ENCODE measurements around the gene SMIM12.
"Not testable (repeated sequence)": the region's sequence is repeated elsewhere in the genome, so short reads cannot be mapped to it uniquely, and the experiment has no call there.

Gene SMIM12

GRCh38 chr1:34816778-34817177 is 42.8 kb downstream of the SMIM12 start:
- Histone ChIP-seq H3K27me3 (ENCODE audit: low read depth, low read length) (no peaks in the 10 kb centered on the region), H3K9me3 (ENCODE audit: control insufficient read depth in 1 of 2, low read length in 2 of 2) (no peaks in the 10 kb centered on the region), H3K36me3 (ENCODE audit: control insufficient read depth in 1 of 2, insufficient read depth in 2 of 2, low read length in 2 of 2) (peaks cover 0 to 3% of the 10 kb centered on the region in 2 donors), H3K4me1 (ENCODE audit: control insufficient read depth in 1 of 2, insufficient read depth in 2 of 2, low read length in 2 of 2) (no peaks in the 10 kb centered on the region), H3K4me3 (ENCODE audit: low read depth in 1 of 2, low read length in 2 of 2) (no peak overlapping the region), H3K27ac (ENCODE audit: low read length) (no peak overlapping the region)

- H3K4me1 ChIP-seq (ENCODE audit: control insufficient read depth in 1 of 2, insufficient read depth in 2 of 2, low read length in 2 of 2): no peaks in the 10 kb centered on the region
- no peaks in the 10 kb centered on the region for H3K27me3 ChIP-seq (ENCODE audit: low read depth, low read length)
- no peaks in the 10 kb centered on the region for H3K9me3 ChIP-seq (ENCODE audit: control insufficient read depth in 1 of 2, low read length in 2 of 2)
- H3K4me3 ChIP-seq (ENCODE audit: low read depth in 1 of 2, low read length in 2 of 2): no peak overlapping the region
- H3K36me3 ChIP-seq (ENCODE audit: control insufficient read depth in 1 of 2, insufficient read depth in 2 of 2, low read length in 2 of 2): peaks cover 0 to 3% of the 10 kb centered on the region in 2 donors
- no peak overlapping the region for H3K27ac ChIP-seq (ENCODE audit: low read length)
Measured at GRCh38 chr1:34816332-34816731, 43.2 kb downstream of the SMIM12 start.

- H3K27me3 ChIP-seq (ENCODE audit: low read depth, low read length); H3K36me3 ChIP-seq (ENCODE audit: control insufficient read depth in 1 of 2, insufficient read depth in 2 of 2, low read length in 2 of 2); H3K27ac ChIP-seq (ENCODE audit: low read length); H3K4me1 ChIP-seq (ENCODE audit: control insufficient read depth in 1 of 2, insufficient read depth in 2 of 2, low read length in 2 of 2); H3K9me3 ChIP-seq (ENCODE audit: control insufficient read depth in 1 of 2, low read length in 2 of 2); H3K4me3 ChIP-seq (ENCODE audit: low read depth in 1 of 2, low read length in 2 of 2): not testable (repeated sequence)
Measured at GRCh38 chr1:34810781-34811180, 48.8 kb downstream of the SMIM12 start.

GRCh38 chr1:34808051-34808810 is 51.3 kb downstream of the SMIM12 start:
- no peak overlapping the region for H3K27ac ChIP-seq (ENCODE audit: low read length)
- no peaks in the 10 kb centered on the region for H3K4me1 ChIP-seq (ENCODE audit: control insufficient read depth in 1 of 2, insufficient read depth in 2 of 2, low read length in 2 of 2)
- H3K36me3 ChIP-seq (ENCODE audit: control insufficient read depth in 1 of 2, insufficient read depth in 2 of 2, low read length in 2 of 2): peaks cover 0 to 5% of the 10 kb centered on the region in 2 donors
- H3K27me3 ChIP-seq (ENCODE audit: low read depth, low read length): no peaks in the 10 kb centered on the region
- no peaks in the 10 kb centered on the region for H3K9me3 ChIP-seq (ENCODE audit: control insufficient read depth in 1 of 2, low read length in 2 of 2)
- H3K4me3 ChIP-seq (ENCODE audit: low read depth in 1 of 2, low read length in 2 of 2): no peak overlapping the region

GRCh38 chr1:34806396-34806795 is 53.2 kb downstream of the SMIM12 start:
- Histone ChIP-seq H3K27me3 (ENCODE audit: low read depth, low read length) (no peaks in the 10 kb centered on the region), H3K9me3 (ENCODE audit: control insufficient read depth in 1 of 2, low read length in 2 of 2) (no peaks in the 10 kb centered on the region), H3K36me3 (ENCODE audit: control insufficient read depth in 1 of 2, insufficient read depth in 2 of 2, low read length in 2 of 2) (peaks cover 0 to 5% of the 10 kb centered on the region in 2 donors), H3K27ac (ENCODE audit: low read length) (no peak overlapping the region), H3K4me1 (ENCODE audit: control insufficient read depth in 1 of 2, insufficient read depth in 2 of 2, low read length in 2 of 2) (no peaks in the 10 kb centered on the region), H3K4me3 (ENCODE audit: low read depth in 1 of 2, low read length in 2 of 2) (no peak overlapping the region)

- Histone ChIP-seq H3K4me3 (ENCODE audit: low read depth in 1 of 2, low read length in 2 of 2) (no peak overlapping the region), H3K27me3 (ENCODE audit: low read depth, low read length) (no peaks in the 10 kb centered on the region), H3K9me3 (ENCODE audit: control insufficient read depth in 1 of 2, low read length in 2 of 2) (no peaks in the 10 kb centered on the region)
Measured at GRCh38 chr1:34803770-34804169, 55.8 kb downstream of the SMIM12 start.

More at GRCh38 chr1:34803770-34804169, 55.8 kb downstream of the SMIM12 start:
- H3K36me3 ChIP-seq (ENCODE audit: control insufficient read depth in 1 of 2, insufficient read depth in 2 of 2, low read length in 2 of 2): peaks cover 0 to 5% of the 10 kb centered on the region in 2 donors
- H3K27ac ChIP-seq (ENCODE audit: low read length): no peak overlapping the region
- H3K4me1 ChIP-seq (ENCODE audit: control insufficient read depth in 1 of 2, insufficient read depth in 2 of 2, low read length in 2 of 2): no peaks in the 10 kb centered on the region

Data from muscle layer of duodenum (tissue), 2 donors.